K562 (cell line): ENCODE results near the gene HDAC3. TPM values are rescaled to one million over a fixed set of nuclear protein-coding genes. Genes with fewer than 3 reads are reported as not detected.

ENCODE experiments used
- FOS ChIP-seq: IDR thresholded peaks from 3 replicates; pipeline ENCODE4 v1.6.1; 2011; ENCODE audit not compliant: insufficient read length; ENCODE audit errors: extremely low read depth
- FOXM1 ChIP-seq, 2 experiments: fragments of 450-650 bp in 1 of 2; sonication (generic) in 1 of 2; formaldehyde crosslinking in 1 of 2; IDR thresholded peaks; 2 replicates each; pipeline versions ENCODE4 v1.6.1 to v1.9.0; 2017 to 2022; ENCODE audit warnings: low read depth in 2 of 2, mild to moderate bottlenecking in 2 of 2, missing genetic modification reagents in 1 of 2, moderate library complexity in 1 of 2
- GATA2 ChIP-seq: sonication (generic); formaldehyde crosslinking; IDR thresholded peaks from 2 replicates; pipeline ENCODE4 v1.4.0; 2020; ENCODE audit warnings: mild to moderate bottlenecking, missing genetic modification reagents
- USF1 ChIP-seq: sonication (generic); formaldehyde crosslinking; IDR thresholded peaks from 2 replicates; pipeline ENCODE4 v1.9.0; 2022; ENCODE audit warnings: mild to moderate bottlenecking, missing genetic modification reagents
- ZBTB11 ChIP-seq, 3 experiments: fragments of 200-800 bp in 1 of 3; fragments of 250-450 bp in 1 of 3; fragments of 450-650 bp in 1 of 3; sonication (Bioruptor Pico) in 1 of 3; sonication (Bioruptor generic) in 1 of 3; formaldehyde crosslinking in 1 of 3; IDR thresholded peaks; 2 replicates each; pipeline versions ENCODE4 v1.6.1 to v1.8.0; 2016 to 2022; ENCODE audit warnings: mild to moderate bottlenecking in 2 of 3, missing genetic modification characterization in 2 of 3, missing compliant biosample characterization in 1 of 3, moderate library complexity in 1 of 3
- ZBTB5 ChIP-seq: fragments of 450-650 bp; IDR thresholded peaks from 2 replicates; pipeline ENCODE4 v1.6.1; 2017; ENCODE audit warnings: antibody characterized with exemption
- ZNF146 ChIP-seq: IDR thresholded peaks from one replicate; pipeline ENCODE4 v1.6.1; 2018; ENCODE audit warnings: missing compliant biosample characterization; ENCODE audit not compliant: unreplicated experiment
- ZNF780A ChIP-seq: fragments of 250-450 bp; sonication (Bioruptor Pico); IDR thresholded peaks from 2 replicates; pipeline ENCODE4 v1.5.0; 2021; ENCODE audit warnings: mild to moderate bottlenecking
- polyA plus RNA-seq, 8 experiments: library from polyadenylated mRNA; depleted of rRNA in 4 of 8; stranded (reverse) in 5 of 8; unstranded in 3 of 8; fragments of >200 nt; fragmentation: Nextera tagmentation in 2 of 8; fragmentation: Illumina TruSeq in 1 of 8; extraction: Ambion mirVana in 2 of 8; extraction: Trizol in 1 of 8; gene quantifications; 2 replicates each; pipeline versions ENCODE4 v1.2.1 to v1.2.3, GENCODE V29; 2011 to 2014; ENCODE audit warnings: inconsistent platforms in 1 of 8, missing spikeins in 1 of 8
- total RNA-seq, 7 experiments: library from RNA; depleted of rRNA in 6 of 7; stranded (reverse); fragments of >200 nt in 6 of 7; fragmentation: Illumina TruSeq in 2 of 7; extraction: Trizol in 2 of 7; gene quantifications; 2 replicates each; pipeline versions ENCODE4 v1.2.1 to v1.2.3, GENCODE V29; 2011 to 2021; ENCODE audit warnings: low replicate concordance in 1 of 7

The HDAC3 gene
- total and polyA plus RNA-seq, 9 of the 15 experiments (the other 6 are each of a cell fraction or from before 2014, with no cell fraction given) = 89.7 to 191 (median 119) TPM

- TF ChIP-seq ZBTB11 (CRISPR knock-in tag; IDR thresholded peaks at IDR 0.05) (no peak), GATA2 (no peak), ZNF146 (CRISPR knock-in tag) (peak; percentile 11), USF1 (no peak), ZBTB5 (no peak), FOXM1 (IDR thresholded peaks at IDR 0.05; ENCODE audit: low read depth) (no peak), FOXM1 (CRISPR knock-in tag; IDR thresholded peaks at IDR 0.05; ENCODE audit: low read depth) (no peak), ZNF780A (no peak), FOS (no peak)
Measured at GRCh38 chr5:141665995-141666940, 29.6 kb upstream of the HDAC3 start (continued).
